Measurements from ENCODE around the gene JARID2. TPM values are rescaled to one million over a fixed set of nuclear protein-coding genes. Genes with fewer than 3 reads are reported as not detected.

Gene JARID2
- polyA plus RNA-seq, 1 experiment: 6.1 TPM

DNA sequence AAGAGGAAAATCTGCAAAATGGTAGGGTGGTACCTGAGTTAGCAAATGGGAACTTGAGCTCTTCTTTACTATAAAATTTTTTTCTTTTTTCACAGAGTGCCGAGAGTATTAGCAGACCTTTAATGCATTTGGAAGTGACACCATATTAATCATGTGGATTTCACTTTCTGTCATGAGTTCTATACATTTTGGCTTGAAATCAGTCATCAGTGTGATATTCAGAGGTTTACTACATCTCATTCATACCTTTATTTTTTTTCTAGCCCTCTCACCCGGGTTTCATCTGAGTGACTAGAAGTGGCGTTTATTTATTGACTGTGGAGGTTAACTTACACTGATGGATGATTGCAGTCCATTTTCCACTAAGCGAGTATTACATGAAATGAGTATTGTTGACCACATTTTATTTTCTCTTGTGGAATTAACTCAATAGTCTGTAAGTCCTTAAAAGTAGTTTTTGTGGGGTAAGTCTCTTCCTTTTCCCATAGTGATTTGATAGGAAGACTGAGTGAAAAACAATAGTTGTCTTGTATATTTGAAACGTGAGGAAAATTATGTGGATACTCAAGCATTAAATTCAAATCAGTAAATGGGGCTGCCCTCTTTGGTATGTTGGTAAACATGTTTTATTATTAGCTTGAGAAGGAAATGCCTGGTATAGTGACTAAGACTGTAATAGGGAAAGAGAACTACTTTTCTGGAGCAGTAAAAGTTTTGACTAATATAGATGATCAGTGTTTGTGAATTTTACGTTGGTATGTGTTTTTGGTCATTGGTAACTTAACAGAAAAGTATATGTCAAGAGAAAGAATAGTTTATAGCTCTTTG lies 55.5 kb downstream of the JARID2 start:
- TF ChIP-seq, protein P1, sequence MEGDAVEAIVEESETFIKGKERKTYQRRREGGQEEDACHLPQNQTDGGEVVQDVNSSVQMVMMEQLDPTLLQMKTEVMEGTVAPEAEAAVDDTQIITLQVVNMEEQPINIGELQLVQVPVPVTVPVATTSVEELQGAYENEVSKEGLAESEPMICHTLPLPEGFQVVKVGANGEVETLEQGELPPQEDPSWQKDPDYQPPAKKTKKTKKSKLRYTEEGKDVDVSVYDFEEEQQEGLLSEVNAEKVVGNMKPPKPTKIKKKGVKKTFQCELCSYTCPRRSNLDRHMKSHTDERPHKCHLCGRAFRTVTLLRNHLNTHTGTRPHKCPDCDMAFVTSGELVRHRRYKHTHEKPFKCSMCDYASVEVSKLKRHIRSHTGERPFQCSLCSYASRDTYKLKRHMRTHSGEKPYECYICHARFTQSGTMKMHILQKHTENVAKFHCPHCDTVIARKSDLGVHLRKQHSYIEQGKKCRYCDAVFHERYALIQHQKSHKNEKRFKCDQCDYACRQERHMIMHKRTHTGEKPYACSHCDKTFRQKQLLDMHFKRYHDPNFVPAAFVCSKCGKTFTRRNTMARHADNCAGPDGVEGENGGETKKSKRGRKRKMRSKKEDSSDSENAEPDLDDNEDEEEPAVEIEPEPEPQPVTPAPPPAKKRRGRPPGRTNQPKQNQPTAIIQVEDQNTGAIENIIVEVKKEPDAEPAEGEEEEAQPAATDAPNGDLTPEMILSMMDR (IDR thresholded peaks at IDR 0.05; ENCODE audit: insufficient read depth, low read depth, low read length): no peak
- POLR2A ChIA-PET: no interaction called here
- Histone ChIP-seq H3K36me3 (ENCODE audit: control insufficient read depth, insufficient read depth, low read length) (no peaks in the 10 kb centered on the region), H3K4me3 (ENCODE audit: low read depth, low read length) (no peak overlapping the region), H3K27me3 (ENCODE audit: control insufficient read depth, insufficient read depth, low read length) (no peaks in the 10 kb centered on the region)
- CTCF ChIA-PET: interaction anchor here (1.1 kb wide), 1 partner anchor 8 kb away, joined by 4 read pairs; no protein-coding TSS in a partner anchor
- no peak for DNase-seq (ENCODE audit: low read depth)

DNA sequence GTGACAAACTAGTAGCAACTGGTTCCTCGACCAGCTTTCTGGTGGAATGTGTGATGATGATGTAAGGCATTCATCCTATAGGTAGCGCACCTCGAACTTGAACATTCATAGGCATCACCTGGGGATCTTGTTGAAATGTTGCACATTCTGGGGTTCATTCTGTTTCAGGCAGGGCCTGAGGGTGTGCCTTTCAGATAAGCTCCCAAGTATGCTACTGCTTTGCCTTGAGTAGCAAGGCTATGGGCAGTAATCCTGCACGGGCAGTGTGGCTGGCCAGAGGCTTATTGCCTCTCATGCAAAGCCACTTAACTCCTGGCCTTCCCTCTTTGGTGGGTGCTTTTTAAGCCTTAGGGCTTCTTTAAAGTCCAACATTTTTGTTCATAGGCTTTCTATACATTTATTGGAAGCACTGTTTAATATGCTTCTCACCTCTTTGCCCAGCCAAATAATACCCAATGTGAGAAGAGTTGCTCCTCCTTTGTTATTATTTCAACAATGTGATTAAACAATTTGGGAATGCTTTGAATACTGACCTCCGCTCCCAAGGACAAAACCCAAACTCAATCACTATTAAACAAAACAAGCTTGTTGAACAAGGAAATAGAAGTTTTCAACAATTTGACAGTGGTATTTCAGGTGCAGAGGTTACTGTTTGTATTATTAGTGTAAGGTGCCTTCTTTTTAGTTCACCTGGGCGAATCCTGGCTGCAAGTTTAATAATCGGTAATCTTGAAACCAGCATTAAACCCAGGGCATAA lies 57.5 kb downstream of the JARID2 start:
- POLR2A ChIA-PET: no interaction called here
- DNase-seq (ENCODE audit: low read depth): no peak
- no peaks in the 10 kb centered on the region for H3K36me3 ChIP-seq (ENCODE audit: control insufficient read depth, insufficient read depth, low read length)
- no peak overlapping the region for H3K4me3 ChIP-seq (ENCODE audit: low read depth, low read length)
- TF ChIP-seq, protein P1 (IDR thresholded peaks at IDR 0.05; ENCODE audit: insufficient read depth, low read depth, low read length): no peak
- CTCF ChIA-PET: no interaction called here
- H3K27me3 ChIP-seq (ENCODE audit: control insufficient read depth, insufficient read depth, low read length): no peaks in the 10 kb centered on the region

- ChIA-PET CTCF (interaction anchor here (0.6 kb wide), 1 partner anchor 276 kb away, joined by 3 read pairs; no protein-coding TSS in a partner anchor), POLR2A (no interaction called here)
- H3K27me3 ChIP-seq (ENCODE audit: control insufficient read depth, insufficient read depth, low read length): no peaks in the 10 kb centered on the region
- DNase-seq (ENCODE audit: low read depth): no peak
- TF ChIP-seq, protein P1 (IDR thresholded peaks at IDR 0.05; ENCODE audit: insufficient read depth, low read depth, low read length): no peak
- no peak overlapping the region for H3K4me3 ChIP-seq (ENCODE audit: low read depth, low read length)
- H3K36me3 ChIP-seq (ENCODE audit: control insufficient read depth, insufficient read depth, low read length): no peaks in the 10 kb centered on the region
Observed at GRCh38 chr6:15303920-15304291, 58.0 kb downstream of the JARID2 start.

- TF ChIP-seq, protein P1 (IDR thresholded peaks at IDR 0.05; ENCODE audit: insufficient read depth, low read depth, low read length): no peak
- H3K36me3 ChIP-seq (ENCODE audit: control insufficient read depth, insufficient read depth, low read length): no peaks in the 10 kb centered on the region
- no peak overlapping the region for H3K4me3 ChIP-seq (ENCODE audit: low read depth, low read length)
- ChIA-PET CTCF (interaction anchor here (0.6 kb wide), 1 partner anchor 276 kb away, joined by 3 read pairs; no protein-coding TSS in a partner anchor), POLR2A (no interaction called here)
- DNase-seq (ENCODE audit: low read depth): no peak
- H3K27me3 ChIP-seq (ENCODE audit: control insufficient read depth, insufficient read depth, low read length): no peaks in the 10 kb centered on the region
Observed at GRCh38 chr6:15304337-15305042, 58.6 kb downstream of the JARID2 start.

DNA sequence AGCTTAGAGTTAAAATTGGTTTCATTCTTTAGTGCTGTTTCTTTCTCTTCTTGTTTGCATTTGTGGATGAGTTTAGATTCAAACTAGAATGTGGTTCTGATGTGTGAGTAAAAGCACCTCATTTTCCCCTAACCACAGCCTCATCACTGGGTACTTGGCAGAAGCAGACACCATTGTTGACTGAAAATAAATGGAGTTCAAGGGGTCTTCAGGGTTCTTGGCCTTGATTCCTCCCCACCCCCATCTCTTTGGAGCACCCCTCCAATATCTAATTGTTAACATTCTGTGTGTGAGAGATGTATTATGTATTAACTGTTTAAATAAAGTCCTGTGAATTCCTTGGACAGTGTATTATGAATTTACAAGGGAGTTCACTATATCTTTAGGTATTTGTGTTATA lies 59.6 kb downstream of the JARID2 start:
- Histone ChIP-seq H3K36me3 (ENCODE audit: control insufficient read depth, insufficient read depth, low read length) (no peaks in the 10 kb centered on the region), H3K4me3 (ENCODE audit: low read depth, low read length) (no peak overlapping the region), H3K27me3 (ENCODE audit: control insufficient read depth, insufficient read depth, low read length) (no peaks in the 10 kb centered on the region)
- ChIA-PET POLR2A (no interaction called here), CTCF (no interaction called here)
- DNase-seq (ENCODE audit: low read depth): no peak
- TF ChIP-seq, protein P1 (IDR thresholded peaks at IDR 0.05; ENCODE audit: insufficient read depth, low read depth, low read length): no peak
